ENCODE results near the gene SPINK6.

DNA sequence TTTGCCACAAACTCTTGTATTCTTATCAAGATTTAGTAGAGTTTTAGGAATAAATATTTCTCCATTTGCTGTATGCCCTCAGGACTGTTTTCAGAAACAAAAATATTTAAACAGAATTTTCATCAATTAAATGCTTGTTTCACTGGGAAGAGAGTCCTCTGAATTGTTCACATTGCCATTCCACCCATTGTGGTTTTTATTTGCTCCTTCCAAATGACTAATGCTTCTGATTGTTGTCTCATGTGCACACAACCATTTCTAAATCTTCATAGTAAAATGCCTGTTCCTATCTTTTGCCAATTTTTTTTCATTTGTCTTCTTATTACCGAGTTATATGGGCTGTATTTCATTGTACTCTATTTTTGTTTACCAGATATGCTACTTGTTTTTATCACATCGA lies 46.1 kb downstream of the SPINK6 start:
- TF ChIP-seq POLR2A (IDR thresholded peaks at IDR 0.05; ENCODE audit: low read depth, low read length) (no peak), MAFK (IDR thresholded peaks at IDR 0.05; ENCODE audit: low read depth, low read length) (no peak), MXI1 (IDR thresholded peaks at IDR 0.05; ENCODE audit: borderline replicate concordance, low read depth, low read length) (no peak), CEBPB (IDR thresholded peaks at IDR 0.05; ENCODE audit: low read depth, low read length) (no peak), FOS (IDR thresholded peaks at IDR 0.05; ENCODE audit: low read depth, low read length) (no peak), MAZ (IDR thresholded peaks at IDR 0.05; ENCODE audit: borderline replicate concordance, low read depth, low read length) (no peak), RAD21 (IDR thresholded peaks at IDR 0.05; ENCODE audit: low read length) (no peak), BHLHE40 (IDR thresholded peaks at IDR 0.05; ENCODE audit: low read depth, low read length) (no peak), ELK1 (IDR thresholded peaks at IDR 0.05; ENCODE audit: borderline replicate concordance, low read depth, low read length) (no peak)
- TF ChIP-seq, protein P1, sequence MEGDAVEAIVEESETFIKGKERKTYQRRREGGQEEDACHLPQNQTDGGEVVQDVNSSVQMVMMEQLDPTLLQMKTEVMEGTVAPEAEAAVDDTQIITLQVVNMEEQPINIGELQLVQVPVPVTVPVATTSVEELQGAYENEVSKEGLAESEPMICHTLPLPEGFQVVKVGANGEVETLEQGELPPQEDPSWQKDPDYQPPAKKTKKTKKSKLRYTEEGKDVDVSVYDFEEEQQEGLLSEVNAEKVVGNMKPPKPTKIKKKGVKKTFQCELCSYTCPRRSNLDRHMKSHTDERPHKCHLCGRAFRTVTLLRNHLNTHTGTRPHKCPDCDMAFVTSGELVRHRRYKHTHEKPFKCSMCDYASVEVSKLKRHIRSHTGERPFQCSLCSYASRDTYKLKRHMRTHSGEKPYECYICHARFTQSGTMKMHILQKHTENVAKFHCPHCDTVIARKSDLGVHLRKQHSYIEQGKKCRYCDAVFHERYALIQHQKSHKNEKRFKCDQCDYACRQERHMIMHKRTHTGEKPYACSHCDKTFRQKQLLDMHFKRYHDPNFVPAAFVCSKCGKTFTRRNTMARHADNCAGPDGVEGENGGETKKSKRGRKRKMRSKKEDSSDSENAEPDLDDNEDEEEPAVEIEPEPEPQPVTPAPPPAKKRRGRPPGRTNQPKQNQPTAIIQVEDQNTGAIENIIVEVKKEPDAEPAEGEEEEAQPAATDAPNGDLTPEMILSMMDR (conservative IDR thresholded peaks at IDR 0.05; ENCODE audit: low read depth, low read length): no peak

Measured in IMR-90 (cell line).